IgD-negative memory B cell (primary cell): ENCODE data around the gene SPATA2L. TPM values are rescaled to one million over a fixed set of nuclear protein-coding genes. Genes with fewer than 3 reads are reported as not detected.
"Not testable (repeated sequence)": the region's sequence is repeated elsewhere in the genome, so short reads cannot be mapped to it uniquely, and the experiment has no call there.

Source experiments
- H3K27ac Mint-ChIP-seq, 3 donors: one replicate each; pipeline ENCODE4 v1.8.0; 2020 to 2022; ENCODE audit warnings: mild to moderate bottlenecking in 3 of 3, mixed read lengths in 3 of 3, moderate library complexity in 1 of 3
- H3K27me3 Mint-ChIP-seq: one replicate; pipeline ENCODE4 v1.8.0; 2021; ENCODE audit warnings: mixed read lengths
- H3K36me3 Mint-ChIP-seq: one replicate; pipeline ENCODE4 v1.8.0; 2020; ENCODE audit warnings: mild to moderate bottlenecking, mixed read lengths
- H3K4me1 Mint-ChIP-seq, 3 donors: one replicate each; pipeline ENCODE4 v1.8.0; 2020 to 2022; ENCODE audit warnings: mixed read lengths in 3 of 3, mild to moderate bottlenecking in 1 of 3
- H3K4me3 Mint-ChIP-seq, 4 donors: one replicate each; pipeline ENCODE4 v1.8.0; 2020 to 2022; ENCODE audit warnings: mild to moderate bottlenecking in 4 of 4, mixed read lengths in 4 of 4, moderate library complexity in 3 of 4
- H3K9me3 Mint-ChIP-seq, 3 donors: one replicate each; pipeline ENCODE4 v1.8.0; 2020 to 2021; ENCODE audit warnings: mixed read lengths in 3 of 3, mild to moderate bottlenecking in 1 of 3
- polyA plus RNA-seq: library from polyadenylated mRNA; unstranded; fragments of 300-500 nt; fragmentation: Illumina TruSeq; gene quantifications from one replicate; pipeline ENCODE4 v1.2.3, GENCODE V29; 2021

SPATA2L gene
- polyA plus RNA-seq, 1 donor from 2014 or later: 12.7 TPM

- H3K36me3 Mint-ChIP-seq: no peaks in the 10 kb centered on the region
Observed at GRCh38 chr16:89669755-89670154, 31.8 kb downstream of the SPATA2L start.

GRCh38 chr16:89668790-89669158 is 32.7 kb downstream of the SPATA2L start:
- Mint-ChIP-seq H3K4me1 (peaks cover 0 to 4% (median 2%) of the 10 kb centered on the region in 3 donors), H3K4me3 (no peak overlapping the region), H3K27me3 (no peaks in the 10 kb centered on the region), H3K36me3 (peaks cover 2% of the 10 kb centered on the region), H3K9me3 (peaks cover 0 to 2% (median 0%) of the 10 kb centered on the region in 3 donors), H3K27ac (no peak overlapping the region)

More at GRCh38 chr16:89669755-89670154, 31.8 kb downstream of the SPATA2L start:
- Mint-ChIP-seq H3K27me3 (no peaks in the 10 kb centered on the region), H3K4me1 (peaks cover 0 to 2% (median 2%) of the 10 kb centered on the region in 3 donors), H3K9me3 (peaks cover 0 to 2% (median 0%) of the 10 kb centered on the region in 3 donors), H3K27ac (no peak overlapping the region), H3K4me3 (no peak overlapping the region)

- H3K9me3 Mint-ChIP-seq: peaks cover 0 to 2% (median 0%) of the 10 kb centered on the region in 3 donors
- no peak overlapping the region for H3K27ac Mint-ChIP-seq
- H3K27me3 Mint-ChIP-seq: no peaks in the 10 kb centered on the region
- H3K4me3 Mint-ChIP-seq: no peak overlapping the region
- H3K36me3 Mint-ChIP-seq: peaks cover 3% of the 10 kb centered on the region
- peaks cover 0 to 6% (median 2%) of the 10 kb centered on the region in 3 donors for H3K4me1 Mint-ChIP-seq
Observed at GRCh38 chr16:89667633-89668032, 33.9 kb downstream of the SPATA2L start.

- H3K27ac Mint-ChIP-seq, H3K4me3 Mint-ChIP-seq, H3K27me3 Mint-ChIP-seq, H3K4me1 Mint-ChIP-seq, H3K9me3 Mint-ChIP-seq, H3K36me3 Mint-ChIP-seq: not testable (repeated sequence)
Observed at GRCh38 chr16:89667000-89667399, 34.5 kb downstream of the SPATA2L start.

- H3K4me1 Mint-ChIP-seq, H3K36me3 Mint-ChIP-seq, H3K4me3 Mint-ChIP-seq, H3K9me3 Mint-ChIP-seq, H3K27me3 Mint-ChIP-seq: not testable (repeated sequence)
- peak overlapping the region in 1 of 3 donors; percentile 21 for H3K27ac Mint-ChIP-seq
Observed at GRCh38 chr16:89664238-89664637, 37.3 kb downstream of the SPATA2L start.

GRCh38 chr16:89661215-89661614 is 40.3 kb downstream of the SPATA2L start:
- Mint-ChIP-seq H3K36me3 (peaks cover 3% of the 10 kb centered on the region), H3K4me3 (peak overlapping the region in 1 of 4 donors; percentile 59), H3K9me3 (no peaks in the 10 kb centered on the region), H3K4me1 (peaks cover 0 to 16% (median 9%) of the 10 kb centered on the region in 3 donors), H3K27ac (peak overlapping the region in 1 of 3 donors; percentile 14), H3K27me3 (no peaks in the 10 kb centered on the region)

- peak overlapping the region in 1 of 3 donors; percentile 45 for H3K27ac Mint-ChIP-seq
Observed at GRCh38 chr16:89660146-89660545, 41.4 kb downstream of the SPATA2L start.

GRCh38 chr16:89658221-89658879 is 43.2 kb downstream of the SPATA2L start:
- peak overlapping the region; percentile 67 to 93 (median 74) for H3K27ac Mint-ChIP-seq
- peaks cover 1% of the 10 kb centered on the region for H3K36me3 Mint-ChIP-seq
- no peaks in the 10 kb centered on the region for H3K27me3 Mint-ChIP-seq
- peaks cover 0 to 21% (median 19%) of the 10 kb centered on the region in 3 donors for H3K4me1 Mint-ChIP-seq
- H3K9me3 Mint-ChIP-seq: no peaks in the 10 kb centered on the region
- peak overlapping the region; percentile 83 to 95 (median 89) for H3K4me3 Mint-ChIP-seq

More at GRCh38 chr16:89660146-89660545, 41.4 kb downstream of the SPATA2L start:
- no peaks in the 10 kb centered on the region for H3K9me3 Mint-ChIP-seq
- H3K4me1 Mint-ChIP-seq: peaks cover 0 to 20% (median 14%) of the 10 kb centered on the region in 3 donors
- H3K27me3 Mint-ChIP-seq: no peaks in the 10 kb centered on the region
- H3K4me3 Mint-ChIP-seq: peak overlapping the region in 1 of 4 donors; percentile 83
- H3K36me3 Mint-ChIP-seq: peaks cover 3% of the 10 kb centered on the region

GRCh38 chr16:89657442-89658220 is 43.9 kb downstream of the SPATA2L start, which contains the start of the genes CHMP1A and SPATA33:
TSS of gene CHMP1A (minus strand) at chr16:89657708. CDS start at chr16:89657588, 120 bp downstream.
TSS of gene SPATA33 (plus strand) at chr16:89657836. CDS start at chr16:89657912, 76 bp downstream.
- H3K4me3 Mint-ChIP-seq: peak within 1 kb of the TSS; percentile 83 to 95 (median 89)
- H3K4me1 Mint-ChIP-seq: peaks cover 0 to 21% (median 19%) of the 10 kb centered on the region in 3 donors

GRCh38 chr16:89656435-89657121 is 44.9 kb downstream of the SPATA2L start:
- Mint-ChIP-seq H3K27me3 (no peaks in the 10 kb centered on the region), H3K4me3 (peak overlapping the region; percentile 79 to 95 (median 88)), H3K27ac (peak overlapping the region; percentile 32 to 71 (median 64)), H3K4me1 (peaks cover 0 to 21% (median 19%) of the 10 kb centered on the region in 3 donors), H3K9me3 (no peaks in the 10 kb centered on the region), H3K36me3 (no peaks in the 10 kb centered on the region)

More at GRCh38 chr16:89657442-89658220, 43.9 kb downstream of the SPATA2L start, which contains the start of the genes CHMP1A and SPATA33:
- Mint-ChIP-seq H3K9me3 (no peaks in the 10 kb centered on the region), H3K36me3 (no peaks in the 10 kb centered on the region), H3K27me3 (no peaks in the 10 kb centered on the region), H3K27ac (peak within 1 kb of the TSS; percentile 67 to 93 (median 74))

- H3K36me3 Mint-ChIP-seq: no peaks in the 10 kb centered on the region
- peaks cover 0 to 21% (median 18%) of the 10 kb centered on the region in 3 donors for H3K4me1 Mint-ChIP-seq
- peak overlapping the region in 1 of 3 donors; percentile 39 for H3K27ac Mint-ChIP-seq
- H3K9me3 Mint-ChIP-seq: no peaks in the 10 kb centered on the region
- peak overlapping the region in 2 of 4 donors; percentile 73 to 79 for H3K4me3 Mint-ChIP-seq
- no peaks in the 10 kb centered on the region for H3K27me3 Mint-ChIP-seq
Observed at GRCh38 chr16:89655062-89655643, 46.4 kb downstream of the SPATA2L start.

- Mint-ChIP-seq H3K36me3 (no peaks in the 10 kb centered on the region), H3K4me1 (peaks cover 0 to 21% (median 17%) of the 10 kb centered on the region in 3 donors), H3K4me3 (peak overlapping the region in 3 of 4 donors; percentile 17 to 89 (median 55)), H3K9me3 (no peaks in the 10 kb centered on the region), H3K27ac (peak overlapping the region in 1 of 3 donors; percentile 74), H3K27me3 (no peaks in the 10 kb centered on the region)
Observed at GRCh38 chr16:89653656-89654295, 47.7 kb downstream of the SPATA2L start.

- Mint-ChIP-seq H3K4me1 (peaks cover 0 to 15% (median 11%) of the 10 kb centered on the region in 3 donors), H3K27me3 (no peaks in the 10 kb centered on the region), H3K9me3 (no peaks in the 10 kb centered on the region), H3K36me3 (no peaks in the 10 kb centered on the region), H3K4me3 (peak overlapping the region in 1 of 4 donors; percentile 40), H3K27ac (no peak overlapping the region)
Observed at GRCh38 chr16:89651584-89651983, 49.9 kb downstream of the SPATA2L start.

- Mint-ChIP-seq H3K9me3 (no peaks in the 10 kb centered on the region), H3K4me1 (peaks cover 0 to 3% (median 0%) of the 10 kb centered on the region in 3 donors), H3K27me3 (no peaks in the 10 kb centered on the region), H3K4me3 (no peak overlapping the region), H3K36me3 (no peaks in the 10 kb centered on the region), H3K27ac (no peak overlapping the region)
Observed at GRCh38 chr16:89646906-89647305, 54.6 kb downstream of the SPATA2L start.
